AG04450 (cell line): Measurements from ENCODE around the gene PLA2G4E. TPM values are rescaled to one million over a fixed set of nuclear protein-coding genes. Genes with fewer than 3 reads are reported as not detected.

ENCODE experiments used
- CTCF ChIA-PET: fragments of 300-600, 350-600 bp; formaldehyde crosslinking; extraction: SDS; loops from one replicate; lab custom pipeline; 2022; ENCODE audit warnings: antibody characterized with exemption, inconsistent platforms; lab: Charles Lee
- POLR2A ChIA-PET: fragments of 350-600 bp; formaldehyde crosslinking; extraction: SDS; loops from one replicate; lab custom pipeline; 2021; ENCODE audit warnings: antibody characterized with exemption, inconsistent platforms; lab: Yijun Ruan, JAX
- DNase-seq: peaks from one replicate; pipeline ENCODE4 v3.0.0-alpha.2; 2011; ENCODE audit warnings: low read depth, low spot score
- H3K27ac ChIP-seq: one replicate; pipeline ENCODE4 v1.5.1; 2012; ENCODE audit warnings: low read depth, low read length, control low read depth
- H3K27me3 ChIP-seq: one replicate; pipeline ENCODE4 v1.6.0; 2012; ENCODE audit warnings: low read length; ENCODE audit not compliant: control insufficient read depth, insufficient read depth
- H3K4me3 ChIP-seq: 2 replicates; pipeline ENCODE4 v1.5.1; 2011; ENCODE audit warnings: mild to moderate bottlenecking, low read depth, low read length, control low read depth
- H3K9me3 ChIP-seq: 2 replicates; pipeline ENCODE4 v1.5.1; 2012; ENCODE audit warnings: low read length; ENCODE audit not compliant: control insufficient read depth, insufficient read depth
- polyA plus RNA-seq: library from polyadenylated mRNA; depleted of rRNA; stranded (reverse); fragments of >200 nt; gene quantifications from 2 replicates; pipeline ENCODE4 v1.2.3, GENCODE V29; 2011
- TF ChIP-seq, protein P1 (sequence below): IDR thresholded peaks from 2 replicates; pipeline ENCODE4 v1.5.1; 2011; ENCODE audit warnings: low read depth, low read length, control low read depth, inconsistent platforms

PLA2G4E gene
- polyA plus RNA-seq, 1 experiment, result not detected

- ChIA-PET CTCF (interaction anchor here (0.6 to 2.1 kb wide), 3 partner anchors 10 to 101 kb away, joined by 3 to 6 read pairs (median 5); no protein-coding TSS in a partner anchor), POLR2A (interaction anchor here (0.6 kb wide), 1 partner anchor 128 kb away, joined by 4 read pairs; no protein-coding TSS in a partner anchor)
- Histone ChIP-seq H3K27me3 (peaks cover 21% of the 10 kb centered on the region), H3K9me3 (no peaks in the 10 kb centered on the region), H3K27ac (no peak overlapping the region), H3K4me3 (no peak overlapping the region)
- no peak for DNase-seq
- TF ChIP-seq, protein P1, sequence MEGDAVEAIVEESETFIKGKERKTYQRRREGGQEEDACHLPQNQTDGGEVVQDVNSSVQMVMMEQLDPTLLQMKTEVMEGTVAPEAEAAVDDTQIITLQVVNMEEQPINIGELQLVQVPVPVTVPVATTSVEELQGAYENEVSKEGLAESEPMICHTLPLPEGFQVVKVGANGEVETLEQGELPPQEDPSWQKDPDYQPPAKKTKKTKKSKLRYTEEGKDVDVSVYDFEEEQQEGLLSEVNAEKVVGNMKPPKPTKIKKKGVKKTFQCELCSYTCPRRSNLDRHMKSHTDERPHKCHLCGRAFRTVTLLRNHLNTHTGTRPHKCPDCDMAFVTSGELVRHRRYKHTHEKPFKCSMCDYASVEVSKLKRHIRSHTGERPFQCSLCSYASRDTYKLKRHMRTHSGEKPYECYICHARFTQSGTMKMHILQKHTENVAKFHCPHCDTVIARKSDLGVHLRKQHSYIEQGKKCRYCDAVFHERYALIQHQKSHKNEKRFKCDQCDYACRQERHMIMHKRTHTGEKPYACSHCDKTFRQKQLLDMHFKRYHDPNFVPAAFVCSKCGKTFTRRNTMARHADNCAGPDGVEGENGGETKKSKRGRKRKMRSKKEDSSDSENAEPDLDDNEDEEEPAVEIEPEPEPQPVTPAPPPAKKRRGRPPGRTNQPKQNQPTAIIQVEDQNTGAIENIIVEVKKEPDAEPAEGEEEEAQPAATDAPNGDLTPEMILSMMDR, result no peak
Measured at GRCh38 chr15:41983221-41983620, 37.6 kb downstream of the PLA2G4E start.

GRCh38 chr15:41982133-41982930 lies 38.5 kb downstream of the PLA2G4E start:
- TF ChIP-seq, protein P1, result no peak
- Histone ChIP-seq H3K27ac (no peak overlapping the region), H3K27me3 (peaks cover 17% of the 10 kb centered on the region), H3K4me3 (no peak overlapping the region), H3K9me3 (no peaks in the 10 kb centered on the region)
- no peak for DNase-seq
- ChIA-PET CTCF (interaction anchor here (1.0 to 1.5 kb wide), 1 partner anchor 102 kb away, joined by 4 to 5 read pairs; no protein-coding TSS in a partner anchor), POLR2A (interaction anchor here (0.6 kb wide), 1 partner anchor 129 kb away, joined by 4 read pairs; no protein-coding TSS in a partner anchor)

GRCh38 chr15:41981371-41982132 lies 39.3 kb downstream of the PLA2G4E start:
- ChIA-PET CTCF (interaction anchor here (1.0 to 1.3 kb wide), 2 partner anchors 8 to 103 kb away, joined by 4 read pairs; no protein-coding TSS in a partner anchor), POLR2A (no interaction called here)
- DNase-seq, result no peak
- Histone ChIP-seq H3K27me3 (peaks cover 21% of the 10 kb centered on the region), H3K27ac (no peak overlapping the region), H3K4me3 (no peak overlapping the region), H3K9me3 (no peaks in the 10 kb centered on the region)
- TF ChIP-seq, protein P1, result no peak

DNA sequence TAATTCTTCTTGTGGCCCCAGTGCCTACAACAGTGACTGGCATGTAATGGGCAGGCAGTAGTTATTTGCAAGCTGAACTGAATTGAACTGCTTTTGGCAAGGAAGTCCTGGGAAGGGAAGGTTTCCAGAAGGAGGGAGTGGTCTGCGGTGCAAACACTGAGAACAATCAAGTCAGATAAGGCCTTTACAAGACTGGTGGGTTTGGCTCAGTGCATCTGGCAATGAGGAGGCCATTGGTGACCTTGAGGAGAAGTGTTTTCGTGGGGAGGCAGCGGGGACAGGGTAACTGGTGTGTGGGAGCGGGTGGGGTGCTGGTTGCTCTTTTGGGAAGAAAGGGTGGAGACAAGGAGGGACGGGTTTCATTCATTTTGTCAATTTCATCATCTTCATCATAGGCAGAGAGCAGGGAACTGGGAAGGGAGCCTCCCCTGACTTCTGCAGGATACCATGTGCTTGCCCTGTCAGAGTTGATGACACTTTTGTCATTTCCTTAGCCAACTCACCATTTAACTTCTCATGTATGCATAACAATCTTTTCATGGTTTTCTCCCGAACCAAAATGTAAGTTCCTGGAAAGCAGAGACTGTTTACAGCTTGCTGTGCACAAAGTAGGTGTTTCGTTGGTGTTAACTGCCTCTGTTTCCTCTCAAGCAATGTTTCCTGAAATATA lies 40.1 kb downstream of the PLA2G4E start:
- POLR2A ChIA-PET, result no interaction called here
- no peak overlapping the region for H3K27ac ChIP-seq
- TF ChIP-seq, protein P1, result no peak
- no peak overlapping the region for H3K4me3 ChIP-seq
- H3K27me3 ChIP-seq, result peaks cover 19% of the 10 kb centered on the region
- H3K9me3 ChIP-seq, result no peaks in the 10 kb centered on the region
- CTCF ChIA-PET, result interaction anchor here (1.3 to 1.5 kb wide), 2 partner anchors 9 to 104 kb away, joined by 4 to 5 read pairs; no protein-coding TSS in a partner anchor
- DNase-seq, result no peak
